CD14-positive monocyte (primary cell): Measurements from ENCODE around the gene ZNF579. TPM values are rescaled to one million over a fixed set of nuclear protein-coding genes. Genes with fewer than 3 reads are reported as not detected.
"Not testable (repeated sequence)": the region's sequence is repeated elsewhere in the genome, so short reads cannot be mapped to it uniquely, and the experiment has no call there.

Source experiments
- DNase-seq, 3 donors: peaks; one replicate each; pipeline ENCODE4 v3.0.0-alpha.2; 2011 to 2022
- H2AFZ ChIP-seq: 2 replicates; pipeline ENCODE4 v1.6.0; 2012; ENCODE audit warnings: mild to moderate bottlenecking, low read depth, low read length, inconsistent platforms; ENCODE audit not compliant: insufficient read depth, poor library complexity, severe bottlenecking
- H3K27ac ChIP-seq, 2 donors: 1 replicate in 1 of 2; 2 replicates in 1 of 2; pipeline ENCODE4 v1.5.1; 2012 to 2013; ENCODE audit warnings: low read length in 2 of 2, control low read depth in 1 of 2, inconsistent platforms in 1 of 2, low read depth in 1 of 2, mild to moderate bottlenecking in 1 of 2
- H3K27me3 ChIP-seq, 2 donors: one replicate each; pipeline versions ENCODE4 v1.6.0 to v1.6.1; 2011 to 2013; ENCODE audit warnings: low read length in 2 of 2; ENCODE audit not compliant: control insufficient read depth in 2 of 2, insufficient read depth in 2 of 2
- H3K36me3 ChIP-seq, 2 donors: replicated peaks in 1 of 2; 1 replicate in 1 of 2; 2 replicates in 1 of 2; pipeline versions ENCODE4 v1.5.1 to v1.6.1; 2012 to 2013; ENCODE audit warnings: low read length in 2 of 2, control low read depth in 1 of 2, inconsistent platforms in 1 of 2, mild to moderate bottlenecking in 1 of 2; ENCODE audit not compliant: insufficient read depth in 2 of 2, control insufficient read depth in 1 of 2
- H3K4me1 ChIP-seq, 2 donors: 1 replicate in 1 of 2; 2 replicates in 1 of 2; pipeline versions ENCODE4 v1.5.1 to v1.6.1; 2012 to 2013; ENCODE audit warnings: low read length in 2 of 2, control low read depth in 1 of 2, inconsistent platforms in 1 of 2, mild to moderate bottlenecking in 1 of 2, moderate library complexity in 1 of 2; ENCODE audit not compliant: insufficient read depth in 2 of 2, control insufficient read depth in 1 of 2
- H3K4me2 ChIP-seq: replicated peaks from 2 replicates; pipeline ENCODE3; 2012; ENCODE audit warnings: low read length, moderate library complexity, mild to moderate bottlenecking; ENCODE audit not compliant: poor library complexity, severe bottlenecking; ENCODE audit errors: extremely low read depth
- H3K4me3 ChIP-seq, 3 experiments: fragments of 200-600 bp in 1 of 3; sonication (generic) in 1 of 3; replicated peaks in 1 of 3; 1 replicate in 2 of 3; 2 replicates in 1 of 3; pipeline ENCODE4 v1.5.1; 2011 to 2013; ENCODE audit warnings: low read length in 3 of 3, mild to moderate bottlenecking in 3 of 3, control low read depth in 2 of 3, low read depth in 2 of 3, inconsistent platforms in 1 of 3, moderate library complexity in 1 of 3
- H3K79me2 ChIP-seq: 2 replicates; pipeline ENCODE4 v1.6.0; 2012; ENCODE audit warnings: mild to moderate bottlenecking, control low read depth, inconsistent platforms, low read length, moderate library complexity; ENCODE audit not compliant: insufficient read depth
- H3K9ac ChIP-seq: 2 replicates; pipeline ENCODE4 v1.6.0; 2017; ENCODE audit warnings: low read length, mild to moderate bottlenecking; ENCODE audit not compliant: insufficient read depth, poor library complexity, severe bottlenecking
- H3K9me3 ChIP-seq, 2 donors: replicated peaks in 1 of 2; 1 replicate in 1 of 2; 2 replicates in 1 of 2; pipeline versions ENCODE4 v1.5.1 to v1.6.1; 2012 to 2013; ENCODE audit warnings: low read length in 2 of 2, control low read depth in 1 of 2; ENCODE audit not compliant: control insufficient read depth in 1 of 2, insufficient read depth in 1 of 2
- H4K20me1 ChIP-seq: 2 replicates; pipeline ENCODE4 v1.6.0; 2012; ENCODE audit warnings: mild to moderate bottlenecking, low read length, control low read depth, moderate library complexity; ENCODE audit not compliant: insufficient read depth
- H3K27ac Mint-ChIP-seq, 7 donors: one replicate each; pipeline ENCODE4 v1.8.0; 2020; ENCODE audit warnings: mild to moderate bottlenecking in 7 of 7, mixed read lengths in 7 of 7, moderate library complexity in 6 of 7, inconsistent platforms in 2 of 7
- H3K27me3 Mint-ChIP-seq, 3 donors: one replicate each; pipeline ENCODE4 v1.8.0; 2021 to 2022; ENCODE audit warnings: low read depth in 3 of 3, mild to moderate bottlenecking in 3 of 3, mixed read lengths in 3 of 3, moderate library complexity in 3 of 3, inconsistent platforms in 1 of 3
- H3K36me3 Mint-ChIP-seq, 2 donors: one replicate each; pipeline ENCODE4 v1.8.0; 2020; ENCODE audit warnings: mixed read lengths in 2 of 2, inconsistent platforms in 1 of 2, mild to moderate bottlenecking in 1 of 2
- H3K4me1 Mint-ChIP-seq: one replicate; pipeline ENCODE4 v1.8.0; 2020; ENCODE audit warnings: mild to moderate bottlenecking, mixed read lengths
- H3K4me3 Mint-ChIP-seq, 2 donors: one replicate each; pipeline ENCODE4 v1.8.0; 2020; ENCODE audit warnings: mild to moderate bottlenecking in 2 of 2, mixed read lengths in 2 of 2, moderate library complexity in 1 of 2
- H3K9me3 Mint-ChIP-seq, 7 donors: one replicate each; pipeline ENCODE4 v1.8.0; 2020 to 2022; ENCODE audit warnings: mixed read lengths in 7 of 7, mild to moderate bottlenecking in 6 of 7, moderate library complexity in 6 of 7, inconsistent platforms in 2 of 7
- WGBS: methylation state at CpG from one replicate; pipeline ENCODE4 v1.1.5; 2013; ENCODE audit warnings: missing lambda C conversion rate; ENCODE audit not compliant: insufficient coverage; 5-methylcytosine and 5-hydroxymethylcytosine counted together
- intact Hi-C, 2 donors: fragments of 100-400 bp; cut with micrococcal nuclease; formaldehyde crosslinking; loops; one replicate each; pipeline versions ENCODE4 v1.15.0 to v1.15.1; 2023
- polyA plus RNA-seq, 3 donors: library from polyadenylated mRNA; depleted of rRNA in 1 of 3; unstranded in 2 of 3; stranded (reverse) in 1 of 3; fragments of 300-500 nt in 2 of 3; fragments of >200 nt in 1 of 3; fragmentation: Illumina TruSeq in 2 of 3; gene quantifications; 1 replicate in 2 of 3; 2 replicates in 1 of 3; pipeline ENCODE4 v1.2.3, GENCODE V29; 2012 to 2021
- TF ChIP-seq, protein P1 (sequence below): fragments of 200-600 bp; IDR thresholded peaks from one replicate; pipeline ENCODE4 v1.8.0; 2022; ENCODE audit warnings: antibody characterized with exemption, mild to moderate bottlenecking

The ZNF579 gene
- polyA plus RNA-seq, 3 donors = 0.05 to 1.8 TPM; not detected in 1

DNA sequence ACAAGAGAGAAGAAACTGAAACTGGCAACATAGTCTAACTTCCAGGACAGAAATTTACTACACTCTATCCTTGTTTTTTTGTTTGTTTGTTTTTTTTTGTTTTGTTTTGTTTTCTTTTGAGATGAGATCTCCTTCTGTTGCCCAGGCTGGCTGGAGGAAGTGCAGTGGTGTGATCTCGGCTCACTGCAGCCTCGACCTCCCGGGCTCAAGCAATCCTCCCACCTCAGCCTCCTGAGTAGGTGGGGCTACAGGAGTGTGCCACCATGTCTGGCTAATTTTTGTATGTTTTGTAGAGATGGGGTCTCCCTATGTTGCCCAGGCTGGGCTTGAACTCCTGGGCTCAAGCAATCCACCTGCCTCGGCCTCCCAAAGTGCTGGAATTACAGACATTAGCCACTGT, 1.6 kb upstream of the ZNF579 start:
- H3K9me3 ChIP-seq, H3K27ac ChIP-seq, H3K9me3 Mint-ChIP-seq, H3K27ac Mint-ChIP-seq, DNase-seq, H3K79me2 ChIP-seq, H3K4me2 ChIP-seq, H3K36me3 ChIP-seq, H3K36me3 Mint-ChIP-seq, H4K20me1 ChIP-seq, H2AFZ ChIP-seq, H3K4me3 ChIP-seq, H3K9ac ChIP-seq, H3K4me3 Mint-ChIP-seq: not testable (repeated sequence)
- peaks cover 25 to 32% (median 32%) of the 10 kb centered on the region in 3 donors for H3K27me3 Mint-ChIP-seq
- H3K4me1 Mint-ChIP-seq = peaks cover 37% of the 10 kb centered on the region
- Histone ChIP-seq H3K4me1 (peaks cover 24 to 41% of the 10 kb centered on the region in 2 donors), H3K27me3 (peaks cover 9 to 29% of the 10 kb centered on the region in 2 donors)
- intact Hi-C loops = loop anchor here in 1 of 2 donors (5.0 kb wide), 1 partner anchor 50 kb away; no protein-coding TSS in a partner anchor
- WGBS = 88% methylated on average over 1 of the region's 4 CpGs

DNA sequence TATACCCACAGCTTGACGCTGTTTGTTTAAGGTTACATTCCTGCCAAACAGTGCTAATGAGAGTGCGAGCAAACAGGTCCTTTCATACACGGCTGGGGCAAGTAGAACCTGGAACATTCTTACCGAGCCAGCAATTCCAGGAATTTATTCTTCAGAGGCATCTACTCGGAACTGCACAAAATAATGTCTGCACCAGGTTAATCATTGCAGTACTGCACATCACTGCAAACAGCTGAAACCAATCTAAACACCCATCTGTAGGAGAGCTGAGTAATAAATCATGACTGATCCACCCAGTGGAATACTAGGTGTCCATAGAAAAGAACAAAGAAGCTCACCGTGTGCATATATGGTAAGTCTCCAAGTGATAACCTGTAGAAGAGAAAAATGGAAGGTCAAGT, 1.2 kb upstream of the ZNF579 start:
- H3K27me3 ChIP-seq = peaks cover 9 to 25% of the 10 kb centered on the region in 2 donors
- DNase-seq = no peak
- H3K27ac Mint-ChIP-seq = no peak overlapping the region
- no peak overlapping the region for H3K27ac ChIP-seq
- H3K4me2 ChIP-seq = no peak overlapping the region
- H4K20me1 ChIP-seq = no peaks in the 10 kb centered on the region
- no peak overlapping the region for H3K9ac ChIP-seq
- 74% methylated on average over 6 of the region's 6 CpGs for WGBS
- peaks cover 22 to 27% (median 27%) of the 10 kb centered on the region in 3 donors for H3K27me3 Mint-ChIP-seq
- H3K79me2 ChIP-seq = no peaks in the 10 kb centered on the region
- peaks cover 3 to 9% of the 10 kb centered on the region in 2 donors for H3K36me3 Mint-ChIP-seq
- TF ChIP-seq, protein P1, sequence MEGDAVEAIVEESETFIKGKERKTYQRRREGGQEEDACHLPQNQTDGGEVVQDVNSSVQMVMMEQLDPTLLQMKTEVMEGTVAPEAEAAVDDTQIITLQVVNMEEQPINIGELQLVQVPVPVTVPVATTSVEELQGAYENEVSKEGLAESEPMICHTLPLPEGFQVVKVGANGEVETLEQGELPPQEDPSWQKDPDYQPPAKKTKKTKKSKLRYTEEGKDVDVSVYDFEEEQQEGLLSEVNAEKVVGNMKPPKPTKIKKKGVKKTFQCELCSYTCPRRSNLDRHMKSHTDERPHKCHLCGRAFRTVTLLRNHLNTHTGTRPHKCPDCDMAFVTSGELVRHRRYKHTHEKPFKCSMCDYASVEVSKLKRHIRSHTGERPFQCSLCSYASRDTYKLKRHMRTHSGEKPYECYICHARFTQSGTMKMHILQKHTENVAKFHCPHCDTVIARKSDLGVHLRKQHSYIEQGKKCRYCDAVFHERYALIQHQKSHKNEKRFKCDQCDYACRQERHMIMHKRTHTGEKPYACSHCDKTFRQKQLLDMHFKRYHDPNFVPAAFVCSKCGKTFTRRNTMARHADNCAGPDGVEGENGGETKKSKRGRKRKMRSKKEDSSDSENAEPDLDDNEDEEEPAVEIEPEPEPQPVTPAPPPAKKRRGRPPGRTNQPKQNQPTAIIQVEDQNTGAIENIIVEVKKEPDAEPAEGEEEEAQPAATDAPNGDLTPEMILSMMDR = no peak
- peaks cover 0 to 2% of the 10 kb centered on the region in 2 donors for H3K36me3 ChIP-seq
- peak overlapping the region; percentile 96 for H2AFZ ChIP-seq
- intact Hi-C loops = loop anchor here in 1 of 2 donors (5.0 kb wide), 1 partner anchor 50 kb away; no protein-coding TSS in a partner anchor
- H3K4me3 ChIP-seq = no peak overlapping the region
- peaks cover 0 to 8% (median 2%) of the 10 kb centered on the region in 7 donors for H3K9me3 Mint-ChIP-seq
- no peak overlapping the region for H3K4me3 Mint-ChIP-seq
- no peaks in the 10 kb centered on the region for H3K9me3 ChIP-seq
- peaks cover 19 to 36% of the 10 kb centered on the region in 2 donors for H3K4me1 ChIP-seq
- H3K4me1 Mint-ChIP-seq = peaks cover 32% of the 10 kb centered on the region
